ENCODE measurements around the gene ABCG8.

ABCG8 gene

DNA sequence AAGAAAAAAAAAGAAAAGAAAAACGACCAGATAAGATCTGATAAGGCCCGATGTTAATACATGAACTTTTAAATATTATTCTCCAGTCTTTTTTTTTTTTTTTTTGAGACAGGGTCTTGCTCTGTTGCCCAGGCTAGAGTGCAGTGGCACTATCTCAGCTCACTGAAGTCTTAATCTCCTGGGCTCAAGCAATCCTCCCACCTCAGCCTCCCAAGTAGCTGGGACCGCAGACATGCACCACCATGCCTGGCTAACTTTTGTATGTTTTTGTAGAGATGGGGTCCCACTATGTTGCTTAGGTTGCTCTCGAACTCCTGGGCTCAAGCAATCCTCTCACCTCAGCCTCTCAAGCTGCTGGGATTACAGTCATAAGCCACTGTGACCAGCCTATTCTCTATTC is 1.7 kb upstream of the ABCG8 start:
- no peak for DNase-seq (ENCODE audit: low read depth)
- no peak for TF ChIP-seq CTCF (IDR thresholded peaks at IDR 0.05; ENCODE audit: low read depth, low read length, missing control alignments)
- no peak overlapping the region for H3K4me3 ChIP-seq (ENCODE audit: low read depth, low read length)

DNA sequence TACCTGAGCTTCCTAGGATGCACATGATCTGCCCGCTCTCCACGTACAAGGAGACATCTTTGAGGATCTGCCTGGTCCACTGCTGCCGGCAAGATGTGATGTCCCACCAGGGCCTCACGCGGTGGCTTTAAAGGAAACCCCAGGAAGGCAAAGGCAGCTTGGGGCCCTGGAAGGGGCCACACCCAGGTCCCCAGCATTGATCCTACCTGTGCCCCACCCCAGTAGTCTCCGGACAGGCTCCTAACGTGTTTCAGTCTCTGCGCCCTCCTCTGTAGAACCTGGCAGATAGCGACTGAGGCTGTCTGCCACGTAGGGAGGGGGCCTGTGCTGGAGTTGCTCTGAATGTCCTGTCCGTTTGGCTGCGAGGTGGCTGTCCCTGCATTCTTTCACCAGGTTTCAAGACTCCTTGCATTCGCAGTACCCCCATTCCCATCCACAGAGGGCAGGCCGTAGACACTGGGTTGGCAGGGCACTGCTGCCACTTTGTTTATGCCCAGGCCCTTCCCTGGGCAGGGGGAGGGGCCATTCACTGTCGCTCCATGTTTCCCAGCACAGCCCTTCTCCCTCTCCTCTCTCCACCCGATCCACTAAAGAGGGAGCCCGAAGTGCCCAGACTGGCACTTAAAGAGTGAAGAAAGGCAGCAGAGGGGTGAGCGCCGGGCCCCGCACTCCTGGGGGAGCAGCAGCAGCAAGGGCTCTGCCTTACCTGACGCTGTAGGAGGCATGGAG is 776 bp upstream of the ABCG8 start:
- TF ChIP-seq CTCF (IDR thresholded peaks at IDR 0.05; ENCODE audit: low read depth, low read length, missing control alignments), result no peak
- DNase-seq (ENCODE audit: low read depth), result no peak
- H3K4me3 ChIP-seq (ENCODE audit: low read depth, low read length), result no peak overlapping the region

DNA sequence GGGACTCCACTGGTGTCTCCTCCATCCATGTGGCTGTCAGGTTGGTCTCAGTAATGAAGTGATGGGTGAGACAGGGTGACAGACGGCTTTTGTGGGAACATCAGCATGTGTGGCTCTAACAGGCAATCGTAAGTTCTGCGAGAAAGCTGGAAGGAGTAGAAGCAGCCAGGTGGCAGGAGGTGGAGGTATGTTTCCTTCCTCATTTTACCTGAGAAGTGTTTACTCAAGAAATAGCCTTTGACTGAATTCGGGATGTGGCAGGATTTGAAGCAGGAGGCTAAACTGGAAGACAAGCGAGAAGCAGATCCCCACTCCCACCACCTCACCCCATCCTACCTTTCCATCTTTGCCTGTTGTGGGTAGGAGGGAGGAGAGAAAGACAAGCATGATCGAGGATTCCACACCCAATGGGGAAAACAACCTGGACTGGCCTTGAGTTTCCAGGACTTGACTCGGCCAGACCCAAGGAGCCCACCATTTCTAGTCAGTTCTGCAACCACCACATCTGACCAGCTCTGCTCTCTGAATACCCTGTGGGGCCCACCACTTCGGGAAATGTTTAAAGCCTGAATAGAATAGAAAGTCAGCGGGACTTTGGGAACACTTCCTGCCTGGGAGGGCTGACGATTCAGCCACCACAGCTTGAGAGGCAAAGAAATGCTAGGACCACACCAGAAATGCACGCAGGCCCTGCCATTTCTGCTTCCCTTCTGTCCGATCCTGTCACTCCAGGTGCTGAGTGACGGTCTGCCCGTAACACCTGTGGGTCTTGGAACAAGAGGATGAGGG is 1.2 kb downstream of the ABCG8 start:
- no peak overlapping the region for H3K4me3 ChIP-seq (ENCODE audit: low read depth, low read length)
- DNase-seq (ENCODE audit: low read depth), result no peak
- TF ChIP-seq CTCF (IDR thresholded peaks at IDR 0.05; ENCODE audit: low read depth, low read length, missing control alignments), result no peak

GRCh38 chr2:43840965-43841364 is 2.2 kb downstream of the ABCG8 start:
- TF ChIP-seq CTCF (IDR thresholded peaks at IDR 0.05; ENCODE audit: low read depth, low read length, missing control alignments), result no peak
- H3K4me3 ChIP-seq (ENCODE audit: low read depth, low read length), result no peak overlapping the region
- DNase-seq (ENCODE audit: low read depth), result no peak

- no peak for TF ChIP-seq CTCF (IDR thresholded peaks at IDR 0.05; ENCODE audit: low read depth, low read length, missing control alignments)
- no peak for DNase-seq (ENCODE audit: low read depth)
- H3K4me3 ChIP-seq (ENCODE audit: low read depth, low read length), result no peak overlapping the region
Observed at GRCh38 chr2:43841949-43842865, 3.4 kb downstream of the ABCG8 start.

GRCh38 chr2:43842866-43843226 is 4.1 kb downstream of the ABCG8 start:
- no peak overlapping the region for H3K4me3 ChIP-seq (ENCODE audit: low read depth, low read length)
- no peak for DNase-seq (ENCODE audit: low read depth)
- no peak for TF ChIP-seq CTCF (IDR thresholded peaks at IDR 0.05; ENCODE audit: low read depth, low read length, missing control alignments)

Measured in GM12864 (cell line).